Loucy (cell line): Measurements from ENCODE around the gene PIGQ.

Experiments used
- CTCF ChIP-seq: fragments of 200-600 bp; sonication (generic); conservative IDR thresholded peaks from 2 replicates; pipeline ENCODE4 v1.5.1; 2014; ENCODE audit warnings: mild to moderate bottlenecking, antibody characterized with exemption, low read length
- EZH2phosphoT487 ChIP-seq: fragments of 200-600 bp; IDR thresholded peaks from 2 replicates; pipeline ENCODE4 v1.6.1; 2018; ENCODE audit warnings: antibody characterized with exemption, mild to moderate bottlenecking, moderate library complexity, borderline replicate concordance

GRCh38 chr16:586645-587590 lies 17.1 kb downstream of the PIGQ start:
- no peak for TF ChIP-seq CTCF
- TF ChIP-seq EZH2phosphoT487 = no peak
